Peyer's patch (tissue), 4 donors: ENCODE results near the gene CNTN4.

Experiments
- CTCF ChIP-seq, 6 experiments: fragments of 450-650 bp in 4 of 6; fragments of 200-600 bp in 2 of 6; sonication (generic) in 1 of 6; IDR thresholded peaks; one replicate each; pipeline ENCODE4 v1.5.1; 2017 to 2019; ENCODE audit warnings: antibody characterized with exemption in 6 of 6, mild to moderate bottlenecking in 3 of 6, moderate library complexity in 1 of 6
- POLR2A ChIP-seq, 2 donors: fragments of 450-650 bp; IDR thresholded peaks; one replicate each; pipeline ENCODE4 v1.5.1; 2017; ENCODE audit warnings: antibody characterized with exemption in 2 of 2, mild to moderate bottlenecking in 2 of 2, moderate library complexity in 2 of 2

- no peak for TF ChIP-seq CTCF (IDR thresholded peaks at IDR 0.05)
- TF ChIP-seq POLR2A (IDR thresholded peaks at IDR 0.05) = no peak
Observed at GRCh38 chr3:2984831-2985220, 886.2 kb downstream of the CNTN4 start.
